ENCODE measurements around the gene AGR2.
A peak's percentile ranks its signal among the peaks of the same experiment; 100 is the strongest.

AGR2 gene

GRCh38 chr7:16846601-16847165, 41.9 kb upstream of the AGR2 start:
- no peak overlapping the region for H3K4me3 ChIP-seq (replicated peaks in 1 of 2; ENCODE audit: low read depth in 2 of 2, low read length in 2 of 2)
- TF ChIP-seq, protein P1, sequence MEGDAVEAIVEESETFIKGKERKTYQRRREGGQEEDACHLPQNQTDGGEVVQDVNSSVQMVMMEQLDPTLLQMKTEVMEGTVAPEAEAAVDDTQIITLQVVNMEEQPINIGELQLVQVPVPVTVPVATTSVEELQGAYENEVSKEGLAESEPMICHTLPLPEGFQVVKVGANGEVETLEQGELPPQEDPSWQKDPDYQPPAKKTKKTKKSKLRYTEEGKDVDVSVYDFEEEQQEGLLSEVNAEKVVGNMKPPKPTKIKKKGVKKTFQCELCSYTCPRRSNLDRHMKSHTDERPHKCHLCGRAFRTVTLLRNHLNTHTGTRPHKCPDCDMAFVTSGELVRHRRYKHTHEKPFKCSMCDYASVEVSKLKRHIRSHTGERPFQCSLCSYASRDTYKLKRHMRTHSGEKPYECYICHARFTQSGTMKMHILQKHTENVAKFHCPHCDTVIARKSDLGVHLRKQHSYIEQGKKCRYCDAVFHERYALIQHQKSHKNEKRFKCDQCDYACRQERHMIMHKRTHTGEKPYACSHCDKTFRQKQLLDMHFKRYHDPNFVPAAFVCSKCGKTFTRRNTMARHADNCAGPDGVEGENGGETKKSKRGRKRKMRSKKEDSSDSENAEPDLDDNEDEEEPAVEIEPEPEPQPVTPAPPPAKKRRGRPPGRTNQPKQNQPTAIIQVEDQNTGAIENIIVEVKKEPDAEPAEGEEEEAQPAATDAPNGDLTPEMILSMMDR (IDR thresholded peaks at IDR 0.05; ENCODE audit: low read depth, low read length), result no peak
- no peak for DNase-seq (ENCODE audit: low read depth in 2 of 2)

DNA sequence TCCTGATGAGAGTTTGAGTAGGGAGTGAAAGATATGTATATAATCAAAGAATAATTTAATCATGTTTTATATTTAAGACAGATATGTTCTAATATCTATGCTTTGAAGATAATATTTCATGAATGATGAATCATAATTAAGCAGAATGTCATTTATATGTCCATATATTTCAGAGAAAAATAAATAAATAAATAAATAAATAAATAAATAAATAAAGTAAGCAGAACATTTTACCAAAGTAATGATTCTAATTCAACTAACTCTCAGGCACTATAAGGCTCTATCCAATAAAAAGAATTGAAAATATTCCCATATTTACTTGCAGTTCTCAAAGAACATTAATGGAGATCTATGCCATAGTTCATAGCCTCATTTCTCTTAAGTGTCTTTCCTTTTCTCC, 40.9 kb upstream of the AGR2 start:
- DNase-seq (ENCODE audit: low read depth in 2 of 2), result no peak
- TF ChIP-seq, protein P1 (IDR thresholded peaks at IDR 0.05; ENCODE audit: low read depth, low read length), result no peak
- no peak overlapping the region for H3K4me3 ChIP-seq (replicated peaks in 1 of 2; ENCODE audit: low read depth in 2 of 2, low read length in 2 of 2)

DNA sequence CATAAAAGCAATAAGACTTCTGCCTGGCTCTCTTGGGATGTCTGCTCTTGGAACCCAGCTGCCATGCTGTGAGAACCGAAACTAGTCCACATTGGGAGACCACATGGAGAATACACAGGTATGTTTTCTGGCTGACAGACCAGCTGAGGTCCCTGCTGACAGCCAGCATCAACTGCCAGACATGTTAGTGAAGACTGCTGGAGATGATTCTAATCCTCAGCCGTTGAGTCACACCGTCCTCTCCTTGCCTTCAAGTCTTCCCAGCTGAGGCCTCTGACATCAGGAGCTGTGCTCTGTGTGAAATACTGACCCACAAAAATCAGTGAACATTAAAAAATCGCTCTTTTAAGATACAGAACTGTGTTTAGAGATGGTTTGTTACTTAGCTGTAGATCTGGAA, 36.9 kb upstream of the AGR2 start:
- TF ChIP-seq, protein P1 (IDR thresholded peaks at IDR 0.05; ENCODE audit: low read depth, low read length), result no peak
- no peak overlapping the region for H3K4me3 ChIP-seq (replicated peaks in 1 of 2; ENCODE audit: low read depth in 2 of 2, low read length in 2 of 2)
- DNase-seq (ENCODE audit: low read depth in 2 of 2), result peak in 1 of 2 donors; percentile 49

- no peak for DNase-seq (ENCODE audit: low read depth in 2 of 2)
- no peak overlapping the region for H3K4me3 ChIP-seq (replicated peaks in 1 of 2; ENCODE audit: low read depth in 2 of 2, low read length in 2 of 2)
- TF ChIP-seq, protein P1 (IDR thresholded peaks at IDR 0.05; ENCODE audit: low read depth, low read length), result no peak
These were observed 35.3 kb upstream of the AGR2 start for GRCh38 chr7:16840094-16840493.

GRCh38 chr7:16839646-16840045, 34.8 kb upstream of the AGR2 start:
- peak in 1 of 2 donors; percentile 3 for DNase-seq (ENCODE audit: low read depth in 2 of 2)
- no peak overlapping the region for H3K4me3 ChIP-seq (replicated peaks in 1 of 2; ENCODE audit: low read depth in 2 of 2, low read length in 2 of 2)
- TF ChIP-seq, protein P1 (IDR thresholded peaks at IDR 0.05; ENCODE audit: low read depth, low read length), result no peak

DNA sequence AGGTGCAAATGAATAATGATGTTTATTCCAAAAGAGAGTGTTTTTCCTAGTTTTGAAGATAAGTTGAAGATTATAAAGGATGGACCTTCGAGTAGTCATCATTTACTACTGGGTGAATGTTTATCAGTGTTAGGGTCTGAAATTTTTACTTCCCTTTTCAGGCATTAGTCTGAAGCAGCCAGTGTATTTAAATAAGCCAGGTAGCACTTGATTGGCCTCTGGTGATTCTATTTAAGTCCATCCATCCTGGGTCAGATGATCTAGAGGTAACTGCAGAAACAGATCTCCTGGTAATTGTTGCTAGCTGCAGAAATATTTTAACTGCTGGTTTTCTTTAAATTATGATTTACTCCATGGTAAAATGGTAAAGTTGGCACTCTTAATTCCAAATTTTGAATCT, 34.1 kb upstream of the AGR2 start:
- H3K4me3 ChIP-seq (replicated peaks in 1 of 2; ENCODE audit: low read depth in 2 of 2, low read length in 2 of 2), result no peak overlapping the region
- DNase-seq (ENCODE audit: low read depth in 2 of 2), result no peak
- TF ChIP-seq, protein P1 (IDR thresholded peaks at IDR 0.05; ENCODE audit: low read depth, low read length), result no peak

- TF ChIP-seq, protein P1 (IDR thresholded peaks at IDR 0.05; ENCODE audit: low read depth, low read length), result no peak
- no peak overlapping the region for H3K4me3 ChIP-seq (replicated peaks in 1 of 2; ENCODE audit: low read depth in 2 of 2, low read length in 2 of 2)
- no peak for DNase-seq (ENCODE audit: low read depth in 2 of 2)
These were observed 33.6 kb upstream of the AGR2 start for GRCh38 chr7:16838386-16838785.

Data from cardiac fibroblast (primary cell).